ENCODE data around the gene STEAP4. TPM values are rescaled to one million over a fixed set of nuclear protein-coding genes. Genes with fewer than 3 reads are reported as not detected.

The STEAP4 gene
- total RNA-seq, 1 donor from 2014 or later: 0.41 TPM

DNA sequence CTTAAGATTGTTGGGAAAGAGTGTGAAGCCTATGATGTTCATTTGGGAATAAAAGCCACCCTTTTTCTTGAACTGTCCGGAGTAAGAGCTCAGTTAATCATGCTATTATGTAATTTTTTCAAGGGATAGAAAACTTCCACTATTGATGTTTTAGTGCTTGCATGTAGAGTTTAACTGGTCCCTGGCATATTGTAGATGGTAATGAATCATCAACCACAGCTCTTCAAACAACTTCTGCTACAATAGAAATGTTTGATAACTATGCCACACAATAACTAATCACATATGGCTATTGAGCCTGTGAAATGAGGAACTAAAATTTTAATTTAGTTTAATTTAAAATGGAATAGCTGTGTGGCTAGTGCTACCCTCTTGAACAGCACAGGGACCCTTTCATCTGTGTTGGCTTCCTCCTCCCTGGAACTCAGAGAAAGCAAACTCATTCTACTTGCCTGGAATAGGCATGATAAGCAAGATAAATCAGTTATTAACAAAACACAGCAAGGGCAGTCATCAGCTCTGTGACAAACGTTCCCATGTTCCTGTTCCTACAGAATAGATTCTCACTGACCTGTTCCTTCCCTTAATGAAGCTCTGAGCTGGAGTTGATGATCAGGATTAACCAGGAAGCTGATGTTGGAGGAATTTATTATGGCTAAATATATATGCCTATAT lies 82.0 kb downstream of the STEAP4 start:
- FAIRE-seq (no peak), DNase-seq (ENCODE audit: low spot score in 2 of 2) (no peak)

DNA sequence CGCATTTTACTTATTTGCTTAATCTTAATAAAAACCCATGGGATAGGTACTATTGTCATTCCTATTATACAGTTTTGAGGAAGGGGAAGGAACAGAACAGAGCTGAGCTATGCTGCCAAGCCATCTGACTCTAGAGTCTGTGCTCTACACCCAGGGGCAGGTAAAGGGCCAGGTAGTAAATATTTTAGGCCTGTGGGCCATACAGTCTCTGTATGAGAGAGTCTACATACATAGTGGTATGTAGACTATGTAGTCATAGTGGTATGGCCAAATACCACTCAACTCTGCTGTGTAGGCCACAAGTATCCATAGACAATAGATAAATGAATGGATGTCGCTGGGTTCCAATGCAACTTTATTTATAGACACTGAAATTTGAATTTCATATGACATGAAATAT lies 83.4 kb downstream of the STEAP4 start:
- DNase-seq (ENCODE audit: low spot score in 2 of 2) (no peak), FAIRE-seq (no peak)

Other genes with a start within 250 kb of the STEAP4 start
- 87.6 TPM for gene SRI, start 86.9 kb downstream of the STEAP4 start, total RNA-seq

Data from frontal cortex (tissue), 4 donors.